PFSK-1 (cell line): ENCODE data around the gene ANKS4B.

Experiments used
- FOXP2 ChIP-seq: optimal IDR thresholded peaks from 2 replicates; pipeline ENCODE3; 2011; ENCODE audit warnings: borderline replicate concordance, control low read depth, inconsistent platforms; ENCODE audit not compliant: insufficient read depth; ENCODE audit errors: extremely low read length, extremely low read depth
- POLR2AphosphoS5 ChIP-seq: IDR thresholded peaks from 2 replicates; pipeline ENCODE4 v1.6.1; 2012; ENCODE audit warnings: low read depth, mild to moderate bottlenecking, control low read depth, low read length, moderate library complexity
- REST ChIP-seq, 2 experiments: IDR thresholded peaks; 2 replicates each; pipeline versions ENCODE4 v1.6.1 to v1.8.0; 2011 to 2012; ENCODE audit warnings: low read depth in 2 of 2, low read length in 2 of 2, control low read depth in 1 of 2, inconsistent platforms in 1 of 2, mild to moderate bottlenecking in 1 of 2, moderate library complexity in 1 of 2; ENCODE audit not compliant: insufficient read depth in 1 of 2
- SIN3A ChIP-seq: IDR thresholded peaks from 2 replicates; pipeline ENCODE4 v1.6.1; 2012; ENCODE audit warnings: mild to moderate bottlenecking, low read length, moderate library complexity, borderline replicate concordance; ENCODE audit not compliant: insufficient read depth
- TAF1 ChIP-seq: IDR thresholded peaks from 2 replicates; pipeline ENCODE4 v1.6.1; 2012; ENCODE audit warnings: low read length, control low read depth, borderline replicate concordance; ENCODE audit not compliant: insufficient read depth

The ANKS4B gene

GRCh38 chr16:21279501-21279900, 46.0 kb downstream of the ANKS4B start:
- TF ChIP-seq POLR2AphosphoS5 (no peak), SIN3A (no peak), TAF1 (no peak), FOXP2 (no peak), REST (IDR thresholded peaks at IDR 0.05; ENCODE audit: insufficient read depth in 1 of 2, low read depth in 2 of 2, low read length in 2 of 2) (no peak)

GRCh38 chr16:21281698-21282389, 48.3 kb downstream of the ANKS4B start:
- TF ChIP-seq TAF1 (no peak), POLR2AphosphoS5 (no peak), SIN3A (no peak)

- TF ChIP-seq REST (IDR thresholded peaks at IDR 0.05; ENCODE audit: insufficient read depth in 1 of 2, low read depth in 2 of 2, low read length in 2 of 2): no peak
- no peak for TF ChIP-seq TAF1
- TF ChIP-seq SIN3A: no peak
- TF ChIP-seq FOXP2: no peak
- TF ChIP-seq POLR2AphosphoS5: no peak
Observed at GRCh38 chr16:21283521-21284289, 50.2 kb downstream of the ANKS4B start.

GRCh38 chr16:21284414-21284813, 50.9 kb downstream of the ANKS4B start:
- TF ChIP-seq REST (IDR thresholded peaks at IDR 0.05; ENCODE audit: insufficient read depth in 1 of 2, low read depth in 2 of 2, low read length in 2 of 2) (no peak), TAF1 (no peak), FOXP2 (no peak), SIN3A (no peak), POLR2AphosphoS5 (no peak)

- no peak for TF ChIP-seq REST (IDR thresholded peaks at IDR 0.05; ENCODE audit: insufficient read depth in 1 of 2, low read depth in 2 of 2, low read length in 2 of 2)
- no peak for TF ChIP-seq TAF1
- no peak for TF ChIP-seq POLR2AphosphoS5
- TF ChIP-seq FOXP2: no peak
- TF ChIP-seq SIN3A: no peak
Observed at GRCh38 chr16:21285314-21285713, 51.8 kb downstream of the ANKS4B start.
